SK-N-SH treated with all-trans-retinoic acid at 6 μM for 48 hours (cell line): Measurements from ENCODE around the gene SORCS2.

Experiments
- ATAC-seq: fragments of 200-7000 bp; cut with Tn5 transposase; 3 replicates; pipeline ENCODE4 v1.9.1; 2020; ENCODE audit warnings: mild to moderate bottlenecking, moderate library complexity
- ARNTL ChIP-seq: fragments of 450-650 bp; formaldehyde crosslinking; IDR thresholded peaks from 2 replicates; pipeline ENCODE4 v1.5.0; 2020; ENCODE audit warnings: low read depth, mild to moderate bottlenecking, moderate library complexity, borderline replicate concordance
- BACH2 ChIP-seq: fragments of 250-450 bp; sonication (Bioruptor Pico); IDR thresholded peaks from 2 replicates; pipeline ENCODE4 v1.9.0; 2021; ENCODE audit warnings: mild to moderate bottlenecking, borderline replicate concordance
- CREB5 ChIP-seq: fragments of 250-450 bp; sonication (Bioruptor Pico); IDR thresholded peaks from 2 replicates; pipeline ENCODE4 v1.5.1; 2020; ENCODE audit warnings: low read depth, mild to moderate bottlenecking, moderate library complexity
- CSDC2 ChIP-seq: fragments of 250-450 bp; sonication (Bioruptor Pico); IDR thresholded peaks from 2 replicates; pipeline ENCODE4 v1.5.0; 2020; ENCODE audit warnings: mild to moderate bottlenecking, moderate library complexity
- CSRNP3 ChIP-seq: fragments of 250-450 bp; sonication (Bioruptor Pico); IDR thresholded peaks from 2 replicates; pipeline ENCODE4 v1.5.1; 2021; ENCODE audit warnings: mild to moderate bottlenecking, moderate library complexity
- ESRRG ChIP-seq: fragments of 250-450 bp; sonication (Bioruptor Pico); IDR thresholded peaks from 2 replicates; pipeline ENCODE4 v1.6.1; 2021; ENCODE audit warnings: mild to moderate bottlenecking
- GLIS3 ChIP-seq: fragments of 250-450 bp; sonication (Bioruptor Pico); IDR thresholded peaks from 2 replicates; pipeline ENCODE4 v1.5.0; 2020; ENCODE audit warnings: mild to moderate bottlenecking, moderate library complexity
- ISL1 ChIP-seq: fragments of 250-450 bp; sonication (Bioruptor Pico); IDR thresholded peaks from 2 replicates; pipeline ENCODE4 v2.1.2; 2022; ENCODE audit warnings: mild to moderate bottlenecking, moderate library complexity
- OSR1 ChIP-seq: fragments of 250-450 bp; sonication (Bioruptor Pico); IDR thresholded peaks from 2 replicates; pipeline ENCODE4 v1.8.0; 2022; ENCODE audit warnings: moderate library complexity, mild to moderate bottlenecking, inconsistent platforms
- PATZ1 ChIP-seq: fragments of 250-450 bp; sonication (Bioruptor Pico); IDR thresholded peaks from 2 replicates; pipeline ENCODE4 v1.8.0; 2020; ENCODE audit warnings: mild to moderate bottlenecking, moderate library complexity, borderline replicate concordance
- POU6F1 ChIP-seq: fragments of 250-450 bp; sonication (Bioruptor Pico); IDR thresholded peaks from 2 replicates; pipeline ENCODE4 v1.8.0; 2021; ENCODE audit warnings: low read depth, mild to moderate bottlenecking, moderate library complexity, borderline replicate concordance
- PPARA ChIP-seq: fragments of 250-450 bp; sonication (Bioruptor Pico); IDR thresholded peaks from 2 replicates; pipeline ENCODE4 v1.5.0; 2020; ENCODE audit warnings: mild to moderate bottlenecking, borderline replicate concordance
- RARB ChIP-seq: fragments of 250-450 bp; sonication (Bioruptor Pico); IDR thresholded peaks from 2 replicates; pipeline ENCODE4 v1.8.0; 2021; ENCODE audit warnings: mild to moderate bottlenecking, moderate library complexity
- SNAI2 ChIP-seq: fragments of 250-450 bp; sonication (Bioruptor Pico); IDR thresholded peaks from 2 replicates; pipeline ENCODE4 v1.5.0; 2020; ENCODE audit warnings: mild to moderate bottlenecking, moderate library complexity
- TCF4 ChIP-seq: fragments of 250-450 bp; sonication (Bioruptor Pico); IDR thresholded peaks from 2 replicates; pipeline ENCODE4 v1.8.0; 2021; ENCODE audit warnings: mild to moderate bottlenecking, moderate library complexity, borderline replicate concordance
- TOX ChIP-seq: fragments of 250-450 bp; sonication (Bioruptor Pico); IDR thresholded peaks from 2 replicates; pipeline ENCODE4 v1.8.0; 2021; ENCODE audit warnings: mild to moderate bottlenecking, moderate library complexity, borderline replicate concordance
- ZC3H10 ChIP-seq: fragments of 250-450 bp; sonication (Bioruptor Pico); IDR thresholded peaks from 2 replicates; pipeline ENCODE4 v1.5.1; 2021; ENCODE audit warnings: mild to moderate bottlenecking, moderate library complexity
- ZFP3 ChIP-seq: fragments of 250-450 bp; sonication (Bioruptor Pico); IDR thresholded peaks from 2 replicates; pipeline ENCODE4 v1.5.0; 2020; ENCODE audit warnings: mild to moderate bottlenecking, moderate library complexity
- ZFP30 ChIP-seq: fragments of 450-650 bp; formaldehyde crosslinking; IDR thresholded peaks from 2 replicates; pipeline ENCODE4 v1.5.0; 2022; ENCODE audit warnings: mild to moderate bottlenecking, moderate library complexity
- ZNF565 ChIP-seq: fragments of 450-650 bp; formaldehyde crosslinking; conservative IDR thresholded peaks from 2 replicates; pipeline ENCODE4 v1.5.0; 2020; ENCODE audit warnings: low read depth, mild to moderate bottlenecking, moderate library complexity
- ZNF70 ChIP-seq: fragments of 450-650 bp; formaldehyde crosslinking; IDR thresholded peaks from 2 replicates; pipeline ENCODE4 v1.5.0; 2020; ENCODE audit warnings: mild to moderate bottlenecking, moderate library complexity
- ZNF8 ChIP-seq: fragments of 450-650 bp; formaldehyde crosslinking; IDR thresholded peaks from 2 replicates; pipeline ENCODE4 v1.5.0; 2020; ENCODE audit warnings: mild to moderate bottlenecking, moderate library complexity

The SORCS2 gene

GRCh38 chr4:7423801-7424552 is 231.6 kb downstream of the SORCS2 start:
- ATAC-seq: no peak
- no peak for TF ChIP-seq PATZ1
- TF ChIP-seq ZNF565: no peak
- no peak for TF ChIP-seq TOX (CRISPR knock-in tag)
- TF ChIP-seq ESRRG: no peak
- no peak for TF ChIP-seq ISL1 (CRISPR knock-in tag)
- no peak for TF ChIP-seq PPARA
- no peak for TF ChIP-seq GLIS3 (CRISPR knock-in tag)
- no peak for TF ChIP-seq ZNF70
- TF ChIP-seq ZFP30 (CRISPR knock-in tag): no peak
- TF ChIP-seq ZFP3: no peak
- TF ChIP-seq CSDC2 (CRISPR knock-in tag): no peak
- no peak for TF ChIP-seq ZNF8 (CRISPR knock-in tag)
- TF ChIP-seq ZC3H10 (CRISPR knock-in tag): no peak
- TF ChIP-seq TCF4 (CRISPR knock-in tag): no peak

GRCh38 chr4:7424553-7425111 is 232.3 kb downstream of the SORCS2 start:
- ATAC-seq: no peak
- TF ChIP-seq CSRNP3 (no peak), RARB (CRISPR knock-in tag) (no peak), ISL1 (CRISPR knock-in tag) (no peak), SNAI2 (no peak), CREB5 (CRISPR knock-in tag) (no peak), ESRRG (no peak), ZNF70 (no peak), CSDC2 (CRISPR knock-in tag) (no peak), PPARA (no peak), BACH2 (no peak), ARNTL (CRISPR knock-in tag) (no peak), OSR1 (CRISPR knock-in tag) (no peak)

GRCh38 chr4:7425124-7425523 is 232.8 kb downstream of the SORCS2 start:
- no peak for ATAC-seq
- TF ChIP-seq POU6F1: no peak
- no peak for TF ChIP-seq ESRRG
- no peak for TF ChIP-seq ZNF70
- TF ChIP-seq ZC3H10 (CRISPR knock-in tag): no peak
- TF ChIP-seq TCF4 (CRISPR knock-in tag): no peak
- TF ChIP-seq PATZ1: no peak
- no peak for TF ChIP-seq ARNTL (CRISPR knock-in tag)
- TF ChIP-seq ISL1 (CRISPR knock-in tag): no peak
- no peak for TF ChIP-seq SNAI2
